Muscle of leg (tissue), 11 donors: ENCODE results near the gene ARHGAP26. TPM values are rescaled to one million over a fixed set of nuclear protein-coding genes. Genes with fewer than 3 reads are reported as not detected.
A peak's percentile ranks its signal among the peaks of the same experiment; 100 is the strongest.

Experiments used
- DNase-seq: peaks from one replicate; pipeline ENCODE4 v3.0.0; 2013
- H3K27ac ChIP-seq: one replicate; pipeline ENCODE4 v1.5.1; 2013; ENCODE audit warnings: mild to moderate bottlenecking, low read length, control low read depth
- H3K27me3 ChIP-seq: one replicate; pipeline ENCODE4 v1.6.1; 2013; ENCODE audit warnings: low read length; ENCODE audit not compliant: control insufficient read depth, insufficient read depth
- H3K36me3 ChIP-seq: one replicate; pipeline ENCODE4 v1.6.1; 2013; ENCODE audit warnings: low read length; ENCODE audit not compliant: control insufficient read depth, insufficient read depth
- H3K4me1 ChIP-seq: one replicate; pipeline ENCODE4 v1.6.1; 2013; ENCODE audit warnings: low read length; ENCODE audit not compliant: control insufficient read depth, insufficient read depth
- H3K4me3 ChIP-seq: one replicate; pipeline ENCODE4 v1.5.1; 2013; ENCODE audit warnings: low read length, control low read depth
- H3K9me3 ChIP-seq: replicated peaks from 2 replicates; pipeline ENCODE4 v1.6.1; 2013; ENCODE audit warnings: low read depth, low read length; ENCODE audit not compliant: control insufficient read depth
- WGBS: methylation state at CpG from one replicate; pipeline ENCODE4 v1.1.5; 2013; ENCODE audit warnings: missing lambda C conversion rate; ENCODE audit not compliant: insufficient coverage; 5-methylcytosine and 5-hydroxymethylcytosine counted together
- polyA plus RNA-seq, 8 donors: library from polyadenylated mRNA; unstranded; fragments of 120-200 nt; gene quantifications; one replicate each; pipeline versions ENCODE4 v1.2.1 to v1.2.3, GENCODE V29; 2013; ENCODE audit warnings: inconsistent platforms in 1 of 8, low replicate concordance in 1 of 8; ENCODE audit not compliant: insufficient read length in 8 of 8, insufficient read depth in 1 of 8
- total RNA-seq: library from RNA; stranded (reverse); fragments of 120-200 nt; gene quantifications from one replicate; pipeline ENCODE4 v1.2.4, GENCODE V29; 2013

The ARHGAP26 gene
- total and polyA plus RNA-seq, 9 donors = 10.4 to 17.1 (median 13.2) TPM

- WGBS = 100% methylated on average over 1 of the region's 4 CpGs
- H3K36me3 ChIP-seq = peaks cover 25% of the 10 kb centered on the region
- no peaks in the 10 kb centered on the region for H3K27me3 ChIP-seq
- no peak for DNase-seq
- H3K27ac ChIP-seq = no peak overlapping the region
- H3K4me3 ChIP-seq = no peak overlapping the region
- no peaks in the 10 kb centered on the region for H3K9me3 ChIP-seq
- peaks cover 33% of the 10 kb centered on the region for H3K4me1 ChIP-seq
These were observed 448.5 kb downstream of the ARHGAP26 start for GRCh38 chr5:143218517-143219170.

- Histone ChIP-seq H3K27ac (peak overlapping the region; percentile 81), H3K36me3 (peaks cover 21% of the 10 kb centered on the region)
These were observed 449.5 kb downstream of the ARHGAP26 start for GRCh38 chr5:143219696-143220095.

GRCh38 chr5:143220748-143221251 lies 450.6 kb downstream of the ARHGAP26 start:
- Histone ChIP-seq H3K27me3 (no peaks in the 10 kb centered on the region), H3K4me1 (peaks cover 23% of the 10 kb centered on the region), H3K9me3 (no peaks in the 10 kb centered on the region), H3K36me3 (peaks cover 17% of the 10 kb centered on the region), H3K27ac (peak overlapping the region; percentile 81), H3K4me3 (no peak overlapping the region)
- WGBS = no CpG with 5 or more reads among the region's 3 CpGs
- peak; percentile 50 for DNase-seq

More at GRCh38 chr5:143219696-143220095, 449.5 kb downstream of the ARHGAP26 start:
- H3K9me3 ChIP-seq = no peaks in the 10 kb centered on the region
- DNase-seq = no peak
- H3K4me3 ChIP-seq = no peak overlapping the region
- 32% methylated on average over 2 of the region's 2 CpGs for WGBS
- H3K27me3 ChIP-seq = no peaks in the 10 kb centered on the region
- H3K4me1 ChIP-seq = peaks cover 26% of the 10 kb centered on the region

GRCh38 chr5:143222287-143223231 lies 452.4 kb downstream of the ARHGAP26 start:
- Histone ChIP-seq H3K9me3 (no peaks in the 10 kb centered on the region), H3K4me3 (no peak overlapping the region), H3K27me3 (no peaks in the 10 kb centered on the region), H3K36me3 (peaks cover 11% of the 10 kb centered on the region), H3K4me1 (peaks cover 30% of the 10 kb centered on the region), H3K27ac (peak overlapping the region; percentile 11)
- peak; percentile 75 for DNase-seq
- WGBS = 32% methylated on average over 11 of the region's 16 CpGs

GRCh38 chr5:143224672-143225071 lies 454.5 kb downstream of the ARHGAP26 start:
- Histone ChIP-seq H3K36me3 (peaks cover 5% of the 10 kb centered on the region), H3K4me3 (no peak overlapping the region), H3K9me3 (no peaks in the 10 kb centered on the region), H3K27me3 (no peaks in the 10 kb centered on the region), H3K27ac (no peak overlapping the region), H3K4me1 (peaks cover 31% of the 10 kb centered on the region)
- no peak for DNase-seq
- WGBS = 100% methylated on average over 1 of the region's 5 CpGs

GRCh38 chr5:143225511-143225910 lies 455.3 kb downstream of the ARHGAP26 start:
- DNase-seq = no peak
- WGBS = 96% methylated on average over 3 of the region's 4 CpGs
- peaks cover 5% of the 10 kb centered on the region for H3K36me3 ChIP-seq
- no peaks in the 10 kb centered on the region for H3K9me3 ChIP-seq
- H3K27me3 ChIP-seq = no peaks in the 10 kb centered on the region
- no peak overlapping the region for H3K27ac ChIP-seq
- no peak overlapping the region for H3K4me3 ChIP-seq
- H3K4me1 ChIP-seq = peaks cover 30% of the 10 kb centered on the region

GRCh38 chr5:143226361-143226760 lies 456.2 kb downstream of the ARHGAP26 start:
- no peak for DNase-seq
- H3K9me3 ChIP-seq = no peaks in the 10 kb centered on the region
- H3K4me3 ChIP-seq = no peak overlapping the region
- peaks cover 35% of the 10 kb centered on the region for H3K4me1 ChIP-seq
- peaks cover 5% of the 10 kb centered on the region for H3K36me3 ChIP-seq
- H3K27me3 ChIP-seq = no peaks in the 10 kb centered on the region
- WGBS = no CpG with 5 or more reads among the region's 3 CpGs
- no peak overlapping the region for H3K27ac ChIP-seq

GRCh38 chr5:143226872-143227271 lies 456.7 kb downstream of the ARHGAP26 start:
- 85% methylated on average over 3 of the region's 3 CpGs for WGBS
- no peak for DNase-seq
- peaks cover 37% of the 10 kb centered on the region for H3K4me1 ChIP-seq
- H3K27ac ChIP-seq = no peak overlapping the region
- H3K36me3 ChIP-seq = peaks cover 5% of the 10 kb centered on the region
- H3K4me3 ChIP-seq = no peak overlapping the region
- H3K27me3 ChIP-seq = no peaks in the 10 kb centered on the region
- no peaks in the 10 kb centered on the region for H3K9me3 ChIP-seq

GRCh38 chr5:143227301-143227700 lies 457.1 kb downstream of the ARHGAP26 start:
- Histone ChIP-seq H3K27ac (no peak overlapping the region), H3K9me3 (no peaks in the 10 kb centered on the region), H3K4me3 (no peak overlapping the region), H3K36me3 (peaks cover 5% of the 10 kb centered on the region), H3K27me3 (no peaks in the 10 kb centered on the region), H3K4me1 (peaks cover 36% of the 10 kb centered on the region)
- no peak for DNase-seq
- 76% methylated on average over 5 of the region's 6 CpGs for WGBS
